Heart right ventricle (tissue), 16 donors: ENCODE measurements around the gene KLHL35. TPM values are rescaled to one million over a fixed set of nuclear protein-coding genes. Genes with fewer than 3 reads are reported as not detected.
"Not testable (repeated sequence)": the region's sequence is repeated elsewhere in the genome, so short reads cannot be mapped to it uniquely, and the experiment has no call there.

Experiments used
- ATAC-seq, 8 donors: fragments of 200-7000 bp; cut with Tn5 transposase; one replicate each; pipeline ENCODE4 v1.9.1; 2020; ENCODE audit warnings: mild to moderate bottlenecking in 8 of 8, moderate library complexity in 8 of 8, moderate number of reproducible peaks in 1 of 8
- DNase-seq, 2 donors: peaks; one replicate each; pipeline ENCODE4 v3.0.0-alpha.2; 2020
- H3K27ac ChIP-seq, 10 donors: fragments of 200-600 bp; sonication (generic) in 2 of 10; one replicate each; pipeline versions ENCODE4 v1.5.0 to v1.8.0; 2020 to 2022; ENCODE audit warnings: mild to moderate bottlenecking in 3 of 10
- H3K27me3 ChIP-seq, 7 donors: fragments of 200-600 bp; one replicate each; pipeline ENCODE4 v1.8.0; 2021 to 2022; ENCODE audit warnings: mild to moderate bottlenecking in 2 of 7
- H3K36me3 ChIP-seq, 9 donors: fragments of 200-600 bp; sonication (generic) in 1 of 9; one replicate each; pipeline versions ENCODE4 v1.5.0 to v1.8.0; 2020 to 2022; ENCODE audit warnings: mild to moderate bottlenecking in 2 of 9
- H3K4me1 ChIP-seq, 9 donors: fragments of 200-600 bp; sonication (generic) in 1 of 9; one replicate each; pipeline versions ENCODE4 v1.5.0 to v1.8.0; 2020 to 2022; ENCODE audit warnings: mild to moderate bottlenecking in 4 of 9
- H3K4me3 ChIP-seq, 10 donors: fragments of 200-600 bp; sonication (generic) in 2 of 10; one replicate each; pipeline versions ENCODE4 v1.5.0 to v1.8.0; 2020 to 2022; ENCODE audit warnings: mild to moderate bottlenecking in 7 of 10, moderate library complexity in 2 of 10
- H3K9me3 ChIP-seq, 11 donors: fragments of 200-600 bp in 10 of 11; sonication (generic) in 2 of 11; one replicate each; pipeline versions ENCODE4 v1.5.0 to v1.8.0; 2013 to 2022; ENCODE audit warnings: mild to moderate bottlenecking in 2 of 11, control low read depth in 1 of 11, moderate library complexity in 1 of 11
- WGBS, 2 donors: extraction: QIAGEN DNeasy Blood & Tissue Kit; methylation state at CpG; one replicate each; pipeline ENCODE4 v1.1.7; 2013; ENCODE audit warnings: inconsistent platforms in 1 of 2; 5-methylcytosine and 5-hydroxymethylcytosine counted together
- intact Hi-C, 10 donors: fragments of 100-400 bp; cut with DNase I; formaldehyde crosslinking; loops; one replicate each; pipeline versions ENCODE4 v1.11.1 to v1.14.2; 2022
- polyA plus RNA-seq, 2 donors: library from polyadenylated mRNA; stranded (reverse); fragments of 200-250 nt; gene quantifications; one replicate each; pipeline ENCODE4 v1.2.3, GENCODE V29; 2013
- total RNA-seq, 10 donors: library from RNA; stranded (reverse); fragmentation: NEBNext Ultra II Directional in 3 of 10; extraction: Animal tissue kit (Norgen Biotek cat#: 25700) in 3 of 10; gene quantifications; one replicate each; pipeline versions ENCODE4 v1.2.1 to v1.2.4, GENCODE V29; 2021 to 2023
- TF ChIP-seq, protein P1 (sequence below), 9 donors: fragments of 200-600 bp; sonication (generic) in 2 of 9; IDR thresholded peaks; one replicate each; pipeline versions ENCODE4 v1.5.0 to v1.8.0; 2021 to 2022; ENCODE audit warnings: antibody characterized with exemption in 9 of 9, mild to moderate bottlenecking in 5 of 9, moderate library complexity in 1 of 9
- donor health status: Arrhythmogenic right ventricular cardiomyopathy.
- donor health status: ischemic (EF 13 %, LVEDD 7.1; RV severe dilation, severe dysfunction).
- donor health status: healthy with polysubstance abuse.
- donor health status: DM: no; HTN: yes; CAD: no.
- donor health status: DM: no; HTN: no; CAD: no.
- donor health status: ischemic (EF 25% LVEDD 6.9; RV normal size, moderate dysfunction).
- donor health status: ischemic (EF 25% LVEDD 5.7; RV mildly dilated, moderate dysfunction).
- donor health status: healthy.
- donor health status: DM: yes; HTN: yes; CAD: no.
- donor health status: Ischemic cardiomyopathy.
- donor health status: ischemic (EF 35%, LVEDD 5.7; RV mildly dilated, moderate dysfunction).
- donor health status: nonischemic (EF 11% LVEDD 7.7; RV severe dilation, severe dysfunction).
- donor health status: DM: yes; HTN: yes; CAD: no.
- donor health status: PGD.
- donor health status: ischemic (EF 29% LVEDD 5.4; RV normal size, mild dysfunction).
- donor health status: nonischemic (EF 23%, LVEDD 6.1; RV moderate dilation, normal function).

KLHL35 gene
- total and polyA plus RNA-seq, 12 donors: 0.20 to 0.81 (median 0.37) TPM; not detected in 2

GRCh38 chr11:75420224-75421034 lies 12.6 kb downstream of the KLHL35 start:
- TF ChIP-seq, protein P1, sequence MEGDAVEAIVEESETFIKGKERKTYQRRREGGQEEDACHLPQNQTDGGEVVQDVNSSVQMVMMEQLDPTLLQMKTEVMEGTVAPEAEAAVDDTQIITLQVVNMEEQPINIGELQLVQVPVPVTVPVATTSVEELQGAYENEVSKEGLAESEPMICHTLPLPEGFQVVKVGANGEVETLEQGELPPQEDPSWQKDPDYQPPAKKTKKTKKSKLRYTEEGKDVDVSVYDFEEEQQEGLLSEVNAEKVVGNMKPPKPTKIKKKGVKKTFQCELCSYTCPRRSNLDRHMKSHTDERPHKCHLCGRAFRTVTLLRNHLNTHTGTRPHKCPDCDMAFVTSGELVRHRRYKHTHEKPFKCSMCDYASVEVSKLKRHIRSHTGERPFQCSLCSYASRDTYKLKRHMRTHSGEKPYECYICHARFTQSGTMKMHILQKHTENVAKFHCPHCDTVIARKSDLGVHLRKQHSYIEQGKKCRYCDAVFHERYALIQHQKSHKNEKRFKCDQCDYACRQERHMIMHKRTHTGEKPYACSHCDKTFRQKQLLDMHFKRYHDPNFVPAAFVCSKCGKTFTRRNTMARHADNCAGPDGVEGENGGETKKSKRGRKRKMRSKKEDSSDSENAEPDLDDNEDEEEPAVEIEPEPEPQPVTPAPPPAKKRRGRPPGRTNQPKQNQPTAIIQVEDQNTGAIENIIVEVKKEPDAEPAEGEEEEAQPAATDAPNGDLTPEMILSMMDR (IDR thresholded peaks at IDR 0.05): no peak
- peaks cover 0 to 36% (median 8%) of the 10 kb centered on the region in 9 donors for H3K36me3 ChIP-seq
- 89 to 90% methylated on average over 14 of the region's 14 CpGs for WGBS, 2 donors
- H3K27ac ChIP-seq: no peak overlapping the region
- no peak for DNase-seq
- intact Hi-C loops: no loop called here
- no peaks in the 10 kb centered on the region for H3K9me3 ChIP-seq
- no peak overlapping the region for H3K4me3 ChIP-seq
- H3K27me3 ChIP-seq: no peaks in the 10 kb centered on the region
- ATAC-seq: no peak
- peaks cover 0 to 19% (median 6%) of the 10 kb centered on the region in 9 donors for H3K4me1 ChIP-seq

- H3K9me3 ChIP-seq: no peaks in the 10 kb centered on the region
- DNase-seq: no peak
- no peak overlapping the region for H3K4me3 ChIP-seq
- TF ChIP-seq, protein P1 (IDR thresholded peaks at IDR 0.05): no peak
- no peak overlapping the region for H3K27ac ChIP-seq
- ATAC-seq: no peak
- H3K4me1 ChIP-seq: peaks cover 0 to 11% (median 4%) of the 10 kb centered on the region in 9 donors
- intact Hi-C loops: loop anchor here in 1 of 10 donors (10.0 kb wide), 1 partner anchor 51 kb away; no protein-coding TSS in a partner anchor
- no peaks in the 10 kb centered on the region for H3K27me3 ChIP-seq
- peaks cover 0 to 50% (median 6%) of the 10 kb centered on the region in 9 donors for H3K36me3 ChIP-seq
- 63 to 68% methylated on average over 2 of the region's 2 CpGs for WGBS, 2 donors
Observed at GRCh38 chr11:75413864-75414263, 19.1 kb downstream of the KLHL35 start.

DNA sequence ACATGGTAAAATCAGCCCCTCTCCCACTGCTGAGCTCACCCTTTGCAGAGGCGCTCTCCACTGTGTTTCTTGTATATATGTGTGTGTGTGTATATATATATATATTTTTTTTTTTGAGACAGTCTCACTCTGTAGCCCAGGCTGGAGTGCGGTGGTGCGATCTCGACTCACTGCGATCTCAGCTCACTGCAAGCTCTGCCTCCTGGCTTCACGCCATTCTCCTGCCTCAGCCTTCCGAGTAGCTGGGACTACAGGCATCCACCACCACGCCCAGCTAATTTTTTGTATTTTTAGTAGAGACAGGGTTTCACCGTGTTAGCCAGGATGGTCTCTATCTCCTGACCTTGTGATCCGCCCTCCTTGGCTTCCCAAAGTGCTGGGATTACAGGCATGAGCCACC lies 19.9 kb downstream of the KLHL35 start:
- H3K27ac ChIP-seq, H3K4me1 ChIP-seq, H3K27me3 ChIP-seq, ATAC-seq, H3K9me3 ChIP-seq, H3K4me3 ChIP-seq, DNase-seq: not testable (repeated sequence)
- intact Hi-C loops: loop anchor here in 1 of 10 donors (10.0 kb wide), 1 partner anchor 52 kb away; no protein-coding TSS in a partner anchor
- 79 to 80% methylated on average over 10 of the region's 10 CpGs for WGBS, 2 donors
- peaks cover 0 to 57% (median 6%) of the 10 kb centered on the region in 9 donors for H3K36me3 ChIP-seq

DNA sequence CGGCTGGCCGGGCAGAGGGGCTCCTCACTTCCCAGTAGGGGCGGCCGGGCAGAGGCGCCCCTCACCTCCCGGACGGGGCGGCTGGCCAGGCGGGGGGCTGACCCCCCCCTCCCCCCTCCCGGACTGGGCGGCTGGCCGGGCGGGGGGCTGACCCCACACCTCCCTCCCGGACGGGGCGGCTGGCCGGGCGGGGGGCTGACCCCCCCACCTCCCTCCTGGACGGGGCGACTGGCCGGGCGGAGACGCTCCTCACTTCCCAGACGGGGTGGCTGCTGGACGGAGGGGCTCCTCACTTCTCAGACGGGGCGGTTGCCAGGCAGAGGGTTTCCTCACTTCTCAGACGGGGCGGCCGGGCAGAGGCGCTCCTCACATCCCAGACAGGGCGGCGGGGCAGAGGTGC lies 23.0 kb downstream of the KLHL35 start:
- WGBS, 2 donors: 89 to 91% methylated on average over 11 to 25 of the region's 33 CpGs
- H3K27ac ChIP-seq, ATAC-seq, H3K4me3 ChIP-seq, H3K9me3 ChIP-seq, DNase-seq, H3K27me3 ChIP-seq: not testable (repeated sequence)
- peaks cover 0 to 11% (median 0%) of the 10 kb centered on the region in 9 donors for H3K4me1 ChIP-seq
- intact Hi-C loops: loop anchor here in 2 of 10 donors (5.0 to 10.0 kb wide), 2 partner anchors 55 to 122 kb away; no protein-coding TSS in a partner anchor
- peaks cover 0 to 82% (median 29%) of the 10 kb centered on the region in 9 donors for H3K36me3 ChIP-seq

DNA sequence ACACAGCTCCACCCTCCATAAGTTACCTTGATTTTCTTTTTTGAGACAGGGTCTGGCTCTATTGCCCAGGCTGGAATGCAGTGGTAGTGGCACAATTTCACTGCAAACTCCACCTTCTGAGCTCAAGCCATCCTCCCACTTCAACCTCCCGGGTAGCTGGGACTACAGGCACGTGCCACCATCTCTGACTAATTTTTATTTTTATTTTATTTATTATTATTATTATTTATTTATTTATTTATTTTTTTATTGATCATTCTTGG lies 24.1 kb downstream of the KLHL35 start:
- no peaks in the 10 kb centered on the region for H3K9me3 ChIP-seq
- 91 to 95% methylated on average over 2 of the region's 2 CpGs for WGBS, 2 donors
- ATAC-seq (no peak), DNase-seq (no peak)
- no peak overlapping the region for H3K4me3 ChIP-seq
- no peaks in the 10 kb centered on the region for H3K27me3 ChIP-seq
- no peak overlapping the region for H3K27ac ChIP-seq
- intact Hi-C loops: loop anchor here in 1 of 10 donors (5.0 kb wide), 1 partner anchor 123 kb away; no protein-coding TSS in a partner anchor
- peaks cover 0 to 82% (median 37%) of the 10 kb centered on the region in 9 donors for H3K36me3 ChIP-seq
- TF ChIP-seq, protein P1 (IDR thresholded peaks at IDR 0.05): no peak
- peaks cover 0 to 19% (median 0%) of the 10 kb centered on the region in 9 donors for H3K4me1 ChIP-seq
